Left ventricle myocardium inferior (tissue), 1 donor: ENCODE results near the gene RBFOX1. TPM values are rescaled to one million over a fixed set of nuclear protein-coding genes. Genes with fewer than 3 reads are reported as not detected.

Source experiments
- DNase-seq: peaks from one replicate; pipeline ENCODE4 v3.0.0-alpha.2; 2020
- H3K27ac ChIP-seq: fragments of 200-600 bp; replicated peaks from 2 replicates; pipeline ENCODE4 v1.8.0; 2021
- H3K27me3 ChIP-seq: fragments of 200-600 bp; 2 replicates; pipeline ENCODE4 v1.8.0; 2021; ENCODE audit warnings: low read depth
- H3K36me3 ChIP-seq: fragments of 200-600 bp; 2 replicates; pipeline ENCODE4 v1.8.0; 2021
- H3K4me1 ChIP-seq: fragments of 200-600 bp; 2 replicates; pipeline ENCODE4 v1.8.0; 2021
- H3K4me3 ChIP-seq: fragments of 200-600 bp; 2 replicates; pipeline ENCODE4 v1.8.0; 2021; ENCODE audit warnings: mild to moderate bottlenecking, moderate library complexity
- H3K9me3 ChIP-seq: fragments of 200-600 bp; replicated peaks from 2 replicates; pipeline ENCODE4 v1.8.0; 2021
- CTCF ChIP-seq: fragments of 200-600 bp; IDR thresholded peaks from 2 replicates; pipeline ENCODE4 v1.8.0; 2021; ENCODE audit warnings: antibody characterized with exemption, mild to moderate bottlenecking, borderline replicate concordance
- intact Hi-C: fragments of 100-400 bp; cut with micrococcal nuclease; formaldehyde crosslinking; loops from one replicate; pipeline ENCODE4 v1.11.0; 2022
- total RNA-seq: library from RNA; stranded (reverse); fragmentation: NEBNext Ultra II Directional; extraction: Animal tissue kit (Norgen Biotek cat#: 25700); gene quantifications from one replicate; pipeline ENCODE4 v1.2.1, GENCODE V29; 2021
- donor health status: DM: no; HTN: yes; CAD: no; lungs with severe emphysema.

The RBFOX1 gene
- total RNA-seq, 1 donor from 2014 or later, result 71.8 TPM

DNA sequence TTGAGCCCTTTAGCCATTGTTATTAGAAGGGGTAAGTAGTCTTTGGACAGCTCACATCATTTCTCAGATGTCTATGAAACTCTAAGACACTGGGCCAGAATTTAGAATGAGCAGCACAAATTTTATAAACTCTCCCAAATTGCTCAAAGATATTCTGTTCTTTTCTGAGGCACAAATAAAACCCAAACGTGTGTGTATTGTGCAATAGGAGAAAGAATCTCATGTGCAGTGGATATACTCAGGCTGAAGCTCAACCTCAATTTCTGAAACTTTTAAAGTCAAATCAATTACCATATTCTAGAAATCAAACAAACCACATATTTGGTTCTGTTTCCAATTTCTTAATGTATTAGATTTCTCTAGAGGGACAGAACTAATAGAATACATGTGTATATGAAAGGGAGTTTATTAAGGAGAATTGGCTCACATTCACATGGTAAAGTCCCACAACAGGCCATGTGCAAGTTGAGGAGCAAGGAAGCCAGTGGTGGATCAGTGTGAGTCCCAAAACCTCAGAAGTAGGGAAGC lies 403.6 kb downstream of the RBFOX1 start:
- intact Hi-C loops, result no loop called here
- H3K9me3 ChIP-seq, result no peaks in the 10 kb centered on the region
- no peak for DNase-seq
- TF ChIP-seq CTCF, result no peak
- H3K36me3 ChIP-seq, result no peaks in the 10 kb centered on the region
- H3K27me3 ChIP-seq, result no peaks in the 10 kb centered on the region
- H3K4me1 ChIP-seq, result no peaks in the 10 kb centered on the region
- no peak overlapping the region for H3K27ac ChIP-seq
- H3K4me3 ChIP-seq, result no peak overlapping the region

DNA sequence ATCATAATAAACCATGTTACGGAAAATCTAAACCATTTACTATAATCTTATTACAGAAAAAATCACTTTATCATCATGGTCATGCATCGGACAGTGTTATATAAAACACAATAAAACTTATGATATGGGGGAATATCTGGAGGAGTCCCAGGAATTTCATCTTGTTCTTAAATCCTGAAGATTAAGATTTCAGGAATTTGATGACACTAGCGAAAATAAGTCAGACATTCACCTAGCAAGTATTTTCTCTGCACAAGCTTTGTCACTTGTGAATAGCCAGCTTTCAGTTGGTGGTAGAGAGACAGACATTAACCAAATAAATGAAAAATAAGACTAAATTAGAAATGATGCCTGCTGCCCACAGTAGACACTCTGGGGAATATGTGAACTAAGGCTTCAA lies 410.0 kb downstream of the RBFOX1 start:
- TF ChIP-seq CTCF, result no peak
- no peaks in the 10 kb centered on the region for H3K4me1 ChIP-seq
- no peaks in the 10 kb centered on the region for H3K9me3 ChIP-seq
- H3K27me3 ChIP-seq, result peaks cover under 1% of the 10 kb centered on the region
- H3K27ac ChIP-seq, result no peak overlapping the region
- H3K36me3 ChIP-seq, result no peaks in the 10 kb centered on the region
- intact Hi-C loops, result no loop called here
- no peak for DNase-seq
- no peak overlapping the region for H3K4me3 ChIP-seq

GRCh38 chr16:7744546-7745264 lies 412.1 kb downstream of the RBFOX1 start:
- Histone ChIP-seq H3K27ac (no peak overlapping the region), H3K36me3 (no peaks in the 10 kb centered on the region), H3K27me3 (peaks cover 20% of the 10 kb centered on the region), H3K4me3 (no peak overlapping the region), H3K4me1 (no peaks in the 10 kb centered on the region), H3K9me3 (no peaks in the 10 kb centered on the region)
- no peak for DNase-seq
- intact Hi-C loops, result no loop called here
- no peak for TF ChIP-seq CTCF

DNA sequence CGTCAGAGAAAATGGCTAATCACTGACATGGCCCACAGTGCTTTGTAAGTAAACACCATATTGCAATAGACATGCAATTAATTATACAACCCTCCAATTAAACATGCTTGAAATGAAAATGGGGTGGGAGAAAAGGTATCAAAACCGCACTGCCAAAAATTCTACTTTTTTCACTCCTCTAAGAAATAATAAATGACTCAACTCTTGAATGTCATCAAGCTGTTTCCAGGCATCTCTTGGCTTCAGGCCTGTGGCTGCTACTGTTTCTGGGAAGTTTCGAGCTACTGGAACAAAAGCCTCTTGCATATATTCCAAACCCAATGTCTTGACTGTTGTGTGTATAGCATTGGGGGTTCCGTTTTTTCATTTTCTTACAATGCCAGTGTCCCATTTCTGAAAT lies 412.6 kb downstream of the RBFOX1 start:
- no peak for TF ChIP-seq CTCF
- H3K27ac ChIP-seq, result no peak overlapping the region
- DNase-seq, result no peak
- no peaks in the 10 kb centered on the region for H3K4me1 ChIP-seq
- H3K36me3 ChIP-seq, result no peaks in the 10 kb centered on the region
- no peaks in the 10 kb centered on the region for H3K9me3 ChIP-seq
- H3K27me3 ChIP-seq, result peaks cover 26% of the 10 kb centered on the region
- no peak overlapping the region for H3K4me3 ChIP-seq
- intact Hi-C loops, result no loop called here

DNA sequence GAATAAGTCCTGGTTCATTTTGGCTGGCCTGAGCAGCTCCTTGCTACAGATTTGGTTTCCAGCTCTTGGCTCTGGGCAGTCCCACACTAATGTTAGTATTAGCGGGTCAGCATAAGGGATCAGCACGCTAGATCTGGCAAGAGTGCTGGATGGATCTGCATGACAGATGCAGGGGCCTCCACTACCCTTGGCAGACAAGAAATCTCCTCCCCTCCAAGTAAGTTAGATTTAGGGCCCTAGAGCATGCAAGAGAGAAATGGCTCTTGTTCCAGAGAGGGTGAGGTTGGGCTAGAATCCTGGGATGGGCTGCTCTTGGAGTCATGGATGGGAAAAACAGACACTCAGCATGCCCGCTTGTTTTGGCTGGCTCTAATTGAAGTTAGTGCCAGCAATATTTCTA lies 414.3 kb downstream of the RBFOX1 start:
- H3K4me1 ChIP-seq, result no peaks in the 10 kb centered on the region
- H3K27ac ChIP-seq, result no peak overlapping the region
- H3K27me3 ChIP-seq, result peaks cover 35% of the 10 kb centered on the region
- no peaks in the 10 kb centered on the region for H3K9me3 ChIP-seq
- no peak for DNase-seq
- H3K36me3 ChIP-seq, result no peaks in the 10 kb centered on the region
- intact Hi-C loops, result no loop called here
- TF ChIP-seq CTCF, result no peak
- H3K4me3 ChIP-seq, result no peak overlapping the region
